Measurements from ENCODE around the gene EIF2D. TPM values are rescaled to one million over a fixed set of nuclear protein-coding genes. Genes with fewer than 3 reads are reported as not detected.
"Not testable (repeated sequence)": the region's sequence is repeated elsewhere in the genome, so short reads cannot be mapped to it uniquely, and the experiment has no call there.

The EIF2D gene
- total RNA-seq, 4 donors from 2014 or later: 52.9 to 62.1 (median 57.0) TPM

DNA sequence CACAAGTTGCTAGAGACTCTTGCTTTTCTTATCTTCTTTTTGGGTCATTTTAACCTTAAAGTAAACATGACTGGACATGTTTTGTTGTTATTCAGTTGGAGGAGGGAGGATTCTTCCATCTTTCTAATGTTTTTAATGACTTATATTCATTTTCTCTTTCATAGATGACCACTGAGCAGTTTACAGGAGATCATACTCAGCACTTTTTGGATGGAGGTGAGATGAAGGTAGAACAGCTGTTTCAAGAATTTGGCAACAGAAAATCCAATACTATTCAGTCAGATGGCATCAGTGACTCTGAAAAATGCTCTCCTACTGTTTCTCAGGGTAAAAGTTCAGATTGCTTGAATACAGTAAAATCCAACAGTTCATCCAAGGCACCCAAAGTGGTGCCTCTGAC lies 35.0 kb upstream of the EIF2D start:
- Histone ChIP-seq H3K27me3 (no peaks in the 10 kb centered on the region), H3K36me3 (peaks cover 14% of the 10 kb centered on the region in 2 donors), H3K4me1 (no peaks in the 10 kb centered on the region), H3K27ac (no peak overlapping the region), H3K4me3 (replicated peaks in 1 of 3) (no peak overlapping the region), H3K9me3 (no peaks in the 10 kb centered on the region)
- intact Hi-C loops (cut with DNase I): no loop called here
- TF ChIP-seq POLR2A (IDR thresholded peaks at IDR 0.05): no peak
- TF ChIP-seq, protein P1, sequence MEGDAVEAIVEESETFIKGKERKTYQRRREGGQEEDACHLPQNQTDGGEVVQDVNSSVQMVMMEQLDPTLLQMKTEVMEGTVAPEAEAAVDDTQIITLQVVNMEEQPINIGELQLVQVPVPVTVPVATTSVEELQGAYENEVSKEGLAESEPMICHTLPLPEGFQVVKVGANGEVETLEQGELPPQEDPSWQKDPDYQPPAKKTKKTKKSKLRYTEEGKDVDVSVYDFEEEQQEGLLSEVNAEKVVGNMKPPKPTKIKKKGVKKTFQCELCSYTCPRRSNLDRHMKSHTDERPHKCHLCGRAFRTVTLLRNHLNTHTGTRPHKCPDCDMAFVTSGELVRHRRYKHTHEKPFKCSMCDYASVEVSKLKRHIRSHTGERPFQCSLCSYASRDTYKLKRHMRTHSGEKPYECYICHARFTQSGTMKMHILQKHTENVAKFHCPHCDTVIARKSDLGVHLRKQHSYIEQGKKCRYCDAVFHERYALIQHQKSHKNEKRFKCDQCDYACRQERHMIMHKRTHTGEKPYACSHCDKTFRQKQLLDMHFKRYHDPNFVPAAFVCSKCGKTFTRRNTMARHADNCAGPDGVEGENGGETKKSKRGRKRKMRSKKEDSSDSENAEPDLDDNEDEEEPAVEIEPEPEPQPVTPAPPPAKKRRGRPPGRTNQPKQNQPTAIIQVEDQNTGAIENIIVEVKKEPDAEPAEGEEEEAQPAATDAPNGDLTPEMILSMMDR (IDR thresholded peaks at IDR 0.05): no peak
- DNase-seq: no peak

DNA sequence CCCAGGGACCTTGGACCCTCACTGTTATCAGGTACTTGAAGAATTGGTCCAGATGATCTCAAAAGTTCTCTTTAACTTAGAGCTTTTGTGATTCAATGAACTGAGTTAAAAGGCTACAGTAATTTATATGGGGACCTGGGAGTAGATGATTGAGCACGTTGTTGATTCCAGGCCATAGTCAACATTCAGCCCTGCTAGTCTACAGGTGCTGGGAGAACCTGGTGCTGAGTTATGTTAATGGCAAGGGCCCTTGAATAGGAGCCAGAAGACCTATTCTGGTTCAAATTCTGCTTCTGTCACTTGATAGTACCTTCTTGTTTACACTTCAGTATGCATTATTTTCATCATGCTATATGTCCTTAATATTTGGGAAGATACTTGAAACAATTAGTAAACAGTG lies 34.2 kb upstream of the EIF2D start:
- Histone ChIP-seq H3K4me3 (replicated peaks in 1 of 3) (no peak overlapping the region), H3K27me3 (no peaks in the 10 kb centered on the region), H3K36me3 (peaks cover 14% of the 10 kb centered on the region in 2 donors), H3K4me1 (no peaks in the 10 kb centered on the region), H3K9me3 (no peaks in the 10 kb centered on the region), H3K27ac (no peak overlapping the region)
- TF ChIP-seq, protein P1 (IDR thresholded peaks at IDR 0.05): no peak
- no peak for TF ChIP-seq POLR2A (IDR thresholded peaks at IDR 0.05)
- 68 to 89% methylated on average over 1 of the region's 1 CpG for WGBS, 2 donors
- DNase-seq: no peak
- intact Hi-C loops (cut with DNase I): no loop called here

DNA sequence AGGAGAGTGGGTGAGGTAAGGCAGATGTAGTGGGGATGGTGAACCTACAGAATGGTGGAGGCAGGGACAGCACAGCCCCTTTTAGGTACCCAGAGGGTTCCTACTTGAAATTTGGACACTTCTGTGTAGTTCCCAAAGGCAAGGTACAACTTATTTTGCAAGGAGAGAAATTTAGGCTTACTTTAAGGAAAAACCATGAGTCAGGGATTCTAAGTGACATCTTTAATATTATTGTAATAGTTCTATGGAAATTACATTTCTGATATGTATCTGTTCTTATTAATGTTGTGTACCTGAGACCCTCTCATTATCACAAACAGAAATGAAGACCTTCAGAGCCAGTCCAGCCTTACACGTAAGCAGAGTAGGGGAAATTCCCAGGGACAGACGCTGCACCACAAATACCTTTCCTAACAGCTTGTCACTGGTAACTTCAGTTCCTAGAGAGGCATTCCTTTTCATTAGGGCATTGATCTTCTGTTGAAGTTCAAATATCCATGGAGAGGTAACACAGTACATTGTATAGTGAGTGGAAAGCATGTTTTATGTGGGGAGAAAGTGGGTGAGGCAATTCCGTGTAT lies 30.9 kb upstream of the EIF2D start:
- Histone ChIP-seq H3K4me3 (replicated peaks in 1 of 3) (no peak overlapping the region), H3K27me3 (no peaks in the 10 kb centered on the region), H3K4me1 (no peaks in the 10 kb centered on the region), H3K27ac (no peak overlapping the region), H3K36me3 (peaks cover 10 to 11% of the 10 kb centered on the region in 2 donors), H3K9me3 (no peaks in the 10 kb centered on the region)
- TF ChIP-seq, protein P1 (IDR thresholded peaks at IDR 0.05): no peak
- TF ChIP-seq POLR2A (IDR thresholded peaks at IDR 0.05): no peak
- intact Hi-C loops (cut with DNase I): no loop called here
- WGBS, 2 donors: 80 to 95% methylated on average over 3 of the region's 3 CpGs
- no peak for DNase-seq

DNA sequence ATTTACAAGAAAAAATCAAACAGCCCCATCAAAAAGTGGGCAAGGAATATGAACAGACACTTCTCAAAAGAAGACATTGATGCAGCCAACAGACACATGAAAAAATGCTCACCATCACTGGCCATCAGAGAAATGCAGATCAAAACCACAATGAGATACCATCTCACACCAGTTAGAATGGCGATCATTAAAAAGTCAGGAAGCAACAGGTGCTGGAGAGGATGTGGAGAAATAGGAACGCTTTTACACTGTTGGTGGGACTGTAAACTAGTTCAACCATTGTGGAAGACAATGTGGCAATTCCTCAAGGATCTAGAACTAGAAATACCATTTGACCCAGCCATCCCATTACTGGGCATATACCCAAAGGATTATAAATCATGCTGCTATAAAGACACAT lies 29.8 kb upstream of the EIF2D start:
- intact Hi-C loops (cut with DNase I); H3K9me3 ChIP-seq; H3K27me3 ChIP-seq; H3K4me1 ChIP-seq; H3K27ac ChIP-seq; DNase-seq; H3K4me3 ChIP-seq (replicated peaks in 1 of 3); H3K36me3 ChIP-seq: not testable (repeated sequence)
- WGBS, 2 donors: 92 to 93% methylated on average over 2 of the region's 2 CpGs

GRCh38 chr1:206637605-206638004 lies 25.3 kb upstream of the EIF2D start:
- no peaks in the 10 kb centered on the region for H3K27me3 ChIP-seq
- no peak for TF ChIP-seq POLR2A (IDR thresholded peaks at IDR 0.05)
- TF ChIP-seq, protein P1 (IDR thresholded peaks at IDR 0.05): no peak
- intact Hi-C loops (cut with DNase I): loop anchor here (10.0 kb wide), 1 partner anchor 277 kb away; no protein-coding TSS in a partner anchor
- peaks cover 20% of the 10 kb centered on the region in 2 donors for H3K4me1 ChIP-seq
- H3K27ac ChIP-seq: peak overlapping the region in 2 of 3 donors; percentile 12 to 33
- H3K4me3 ChIP-seq (replicated peaks in 1 of 3): no peak overlapping the region
- H3K9me3 ChIP-seq: no peaks in the 10 kb centered on the region
- no peak for DNase-seq
- no peaks in the 10 kb centered on the region for H3K36me3 ChIP-seq
